PFSK-1 (cell line): ENCODE data around the gene ARHGAP8.

Source experiments
- FOXP2 ChIP-seq: optimal IDR thresholded peaks from 2 replicates; pipeline ENCODE3; 2011; ENCODE audit warnings: borderline replicate concordance, control low read depth, inconsistent platforms; ENCODE audit not compliant: insufficient read depth; ENCODE audit errors: extremely low read length, extremely low read depth
- POLR2AphosphoS5 ChIP-seq: IDR thresholded peaks from 2 replicates; pipeline ENCODE4 v1.6.1; 2012; ENCODE audit warnings: low read depth, mild to moderate bottlenecking, control low read depth, low read length, moderate library complexity
- REST ChIP-seq, 2 experiments: IDR thresholded peaks; 2 replicates each; pipeline versions ENCODE4 v1.6.1 to v1.8.0; 2011 to 2012; ENCODE audit warnings: low read depth in 2 of 2, low read length in 2 of 2, control low read depth in 1 of 2, inconsistent platforms in 1 of 2, mild to moderate bottlenecking in 1 of 2, moderate library complexity in 1 of 2; ENCODE audit not compliant: insufficient read depth in 1 of 2
- SIN3A ChIP-seq: IDR thresholded peaks from 2 replicates; pipeline ENCODE4 v1.6.1; 2012; ENCODE audit warnings: mild to moderate bottlenecking, low read length, moderate library complexity, borderline replicate concordance; ENCODE audit not compliant: insufficient read depth
- TAF1 ChIP-seq: IDR thresholded peaks from 2 replicates; pipeline ENCODE4 v1.6.1; 2012; ENCODE audit warnings: low read length, control low read depth, borderline replicate concordance; ENCODE audit not compliant: insufficient read depth

The ARHGAP8 gene

GRCh38 chr22:44745853-44746789, 6.3 kb upstream of the ARHGAP8 start:
- TF ChIP-seq FOXP2 (no peak), POLR2AphosphoS5 (no peak), TAF1 (no peak), REST (IDR thresholded peaks at IDR 0.05; ENCODE audit: insufficient read depth in 1 of 2, low read depth in 2 of 2, low read length in 2 of 2) (no peak), SIN3A (no peak)

DNA sequence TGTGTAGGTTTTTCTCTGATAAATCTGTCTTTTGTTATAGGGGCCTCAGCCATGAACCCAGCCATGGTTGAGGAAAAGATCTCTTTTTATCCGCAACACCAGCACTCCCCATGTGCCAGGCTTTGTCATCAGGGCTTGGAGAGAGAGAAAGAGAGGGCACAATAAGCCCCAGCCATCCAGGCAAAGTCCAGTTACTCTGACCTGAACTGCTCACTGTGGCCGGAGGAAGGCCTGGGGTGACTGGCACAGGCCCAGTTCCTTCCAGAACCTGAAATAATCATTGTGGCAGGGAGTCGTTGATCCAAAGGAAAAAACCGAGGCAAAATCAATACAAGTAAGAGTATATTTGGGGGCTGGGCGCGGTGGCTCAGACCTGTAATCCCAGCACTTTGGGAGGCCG, 3.9 kb upstream of the ARHGAP8 start:
- TF ChIP-seq SIN3A (no peak), REST (IDR thresholded peaks at IDR 0.05; ENCODE audit: insufficient read depth in 1 of 2, low read depth in 2 of 2, low read length in 2 of 2) (no peak), POLR2AphosphoS5 (no peak)

DNA sequence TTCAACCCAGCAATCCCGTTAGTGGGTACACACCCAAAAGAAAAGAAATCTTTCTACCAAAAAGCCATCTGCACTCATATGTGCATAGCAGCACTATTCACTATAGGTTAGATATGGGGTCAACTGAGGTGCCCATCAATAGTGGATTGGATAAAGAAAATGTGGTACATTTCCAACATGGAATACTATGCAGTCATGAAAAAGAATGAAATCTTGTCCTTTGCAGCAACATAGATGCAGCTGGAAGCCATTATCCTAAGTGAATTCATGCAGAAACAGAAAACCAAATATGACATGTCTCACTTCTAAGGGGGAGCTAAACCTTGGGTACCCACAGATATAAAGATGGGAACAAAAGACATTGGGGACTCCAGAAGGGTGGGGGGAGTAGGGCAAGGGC, 1.9 kb upstream of the ARHGAP8 start:
- TF ChIP-seq FOXP2: no peak
- no peak for TF ChIP-seq REST (IDR thresholded peaks at IDR 0.05; ENCODE audit: insufficient read depth in 1 of 2, low read depth in 2 of 2, low read length in 2 of 2)
- TF ChIP-seq SIN3A: no peak
- TF ChIP-seq POLR2AphosphoS5: no peak
- no peak for TF ChIP-seq TAF1

DNA sequence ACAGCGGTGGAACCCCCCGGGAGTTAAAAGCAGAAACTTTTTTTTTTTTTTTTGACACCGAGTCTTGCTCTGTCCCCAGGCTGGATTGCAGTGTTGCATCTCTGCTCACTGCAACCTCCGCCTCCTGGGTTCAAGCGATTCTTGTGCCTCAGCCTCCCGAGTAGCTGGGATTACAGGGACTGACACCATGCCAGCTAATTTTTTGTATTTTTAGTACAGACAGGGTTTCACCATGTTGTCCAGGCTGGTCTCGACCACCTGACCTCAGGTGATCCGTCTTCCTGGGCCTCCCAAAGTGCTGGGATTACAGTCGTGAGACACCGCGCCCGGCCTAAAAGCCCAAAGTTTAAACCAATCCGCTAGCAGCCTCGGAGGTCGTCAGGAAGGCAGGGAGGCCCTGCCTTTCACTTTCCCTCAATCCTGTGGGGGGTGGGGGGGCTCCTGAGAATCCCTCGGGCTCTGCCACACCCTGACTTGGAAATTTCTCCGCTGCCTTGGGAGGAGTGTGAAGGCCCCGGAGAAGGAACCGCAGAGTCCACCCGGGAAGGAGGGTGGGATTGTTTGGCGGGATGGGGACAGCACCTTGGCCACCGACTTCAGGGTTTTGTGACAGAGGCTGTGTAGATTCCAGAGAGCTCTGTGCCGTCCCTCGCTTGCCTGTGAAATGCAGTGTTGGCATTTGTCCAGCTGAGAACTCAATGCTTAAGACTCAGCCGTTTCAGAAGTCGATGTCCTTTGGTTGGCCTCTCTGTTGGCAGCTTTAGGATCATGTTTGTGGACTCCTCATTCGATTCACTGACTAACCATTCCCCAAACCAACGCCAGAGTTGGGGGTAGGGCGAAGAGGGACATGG, 1.0 kb downstream of the ARHGAP8 start:
- TF ChIP-seq POLR2AphosphoS5: no peak
- no peak for TF ChIP-seq FOXP2
- TF ChIP-seq SIN3A: no peak
- TF ChIP-seq REST (IDR thresholded peaks at IDR 0.05; ENCODE audit: insufficient read depth in 1 of 2, low read depth in 2 of 2, low read length in 2 of 2): no peak
- TF ChIP-seq TAF1: no peak
